ENCODE data around the gene TSPAN18. TPM values are rescaled to one million over a fixed set of nuclear protein-coding genes. Genes with fewer than 3 reads are reported as not detected.

Gene TSPAN18
- total RNA-seq, 1 donor from 2014 or later = 31.7 TPM

DNA sequence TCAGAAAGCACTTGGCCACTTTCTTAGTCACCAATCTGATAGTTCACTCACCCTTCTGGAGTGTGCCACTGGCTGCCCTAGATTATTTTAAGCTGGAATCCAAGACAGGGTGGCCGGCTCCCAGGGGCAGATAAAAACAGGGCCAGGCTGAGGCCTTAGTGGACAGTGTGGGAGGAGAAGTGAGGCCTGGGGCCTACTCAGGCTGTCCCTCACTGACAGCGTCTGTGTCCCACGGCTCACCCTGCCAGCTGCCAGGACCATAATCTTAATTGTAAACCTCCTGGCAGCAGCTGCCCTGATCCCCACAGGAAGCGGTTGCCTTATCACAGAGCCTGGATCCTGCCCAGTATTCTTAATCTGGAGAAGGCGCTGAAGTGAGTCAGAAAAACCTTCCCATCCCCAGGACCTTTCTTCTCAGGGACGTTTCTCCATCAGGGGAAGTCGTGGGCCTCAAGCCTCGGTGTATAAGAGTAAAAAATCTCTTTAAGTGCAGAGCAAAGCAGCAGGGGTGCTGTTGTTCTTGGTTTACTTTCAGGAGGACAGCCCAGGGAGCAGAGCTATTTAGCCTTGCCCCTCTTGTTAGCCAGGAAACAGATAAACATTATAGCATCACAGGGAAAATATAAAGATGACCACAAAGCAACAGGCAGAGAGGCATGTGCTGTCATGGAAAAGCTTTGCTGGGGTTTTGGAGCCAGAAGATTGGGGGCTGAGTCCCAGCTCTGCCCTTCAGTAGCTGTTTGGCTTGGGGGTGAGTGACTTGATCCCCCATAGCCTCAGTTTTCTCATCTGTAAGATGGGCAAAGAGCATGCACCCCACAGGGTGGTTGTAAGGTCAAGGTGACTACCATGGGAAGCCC lies 39.6 kb downstream of the TSPAN18 start:
- H3K9me3 ChIP-seq (ENCODE audit: insufficient read depth, low read depth, low read length) = no peaks in the 10 kb centered on the region
- peak overlapping the region; percentile 65 for H3K27ac ChIP-seq (ENCODE audit: low read depth, low read length)
- H3K36me3 Mint-ChIP-seq (ENCODE audit: low read depth, unreplicated experiment) = peaks cover 11% of the 10 kb centered on the region
- no peaks in the 10 kb centered on the region for H3K27me3 Mint-ChIP-seq (ENCODE audit: low read depth, unreplicated experiment)
- H3K9ac ChIP-seq (ENCODE audit: low read length) = peak overlapping the region; percentile 57
- no peak overlapping the region for H2AFZ ChIP-seq (ENCODE audit: low read depth, low read length)
- peak overlapping the region; percentile 51 for H3K4me2 ChIP-seq (ENCODE audit: low read length)
- H3K36me3 ChIP-seq (ENCODE audit: insufficient read depth, low read length) = no peaks in the 10 kb centered on the region
- H3K27me3 ChIP-seq (ENCODE audit: insufficient read depth, low read length) = no peaks in the 10 kb centered on the region
- TF ChIP-seq, protein P1, sequence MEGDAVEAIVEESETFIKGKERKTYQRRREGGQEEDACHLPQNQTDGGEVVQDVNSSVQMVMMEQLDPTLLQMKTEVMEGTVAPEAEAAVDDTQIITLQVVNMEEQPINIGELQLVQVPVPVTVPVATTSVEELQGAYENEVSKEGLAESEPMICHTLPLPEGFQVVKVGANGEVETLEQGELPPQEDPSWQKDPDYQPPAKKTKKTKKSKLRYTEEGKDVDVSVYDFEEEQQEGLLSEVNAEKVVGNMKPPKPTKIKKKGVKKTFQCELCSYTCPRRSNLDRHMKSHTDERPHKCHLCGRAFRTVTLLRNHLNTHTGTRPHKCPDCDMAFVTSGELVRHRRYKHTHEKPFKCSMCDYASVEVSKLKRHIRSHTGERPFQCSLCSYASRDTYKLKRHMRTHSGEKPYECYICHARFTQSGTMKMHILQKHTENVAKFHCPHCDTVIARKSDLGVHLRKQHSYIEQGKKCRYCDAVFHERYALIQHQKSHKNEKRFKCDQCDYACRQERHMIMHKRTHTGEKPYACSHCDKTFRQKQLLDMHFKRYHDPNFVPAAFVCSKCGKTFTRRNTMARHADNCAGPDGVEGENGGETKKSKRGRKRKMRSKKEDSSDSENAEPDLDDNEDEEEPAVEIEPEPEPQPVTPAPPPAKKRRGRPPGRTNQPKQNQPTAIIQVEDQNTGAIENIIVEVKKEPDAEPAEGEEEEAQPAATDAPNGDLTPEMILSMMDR (IDR thresholded peaks at IDR 0.05; ENCODE audit: insufficient read depth, low read depth, low read length) = no peak
- H3K4me1 Mint-ChIP-seq (ENCODE audit: low read depth, unreplicated experiment) = peaks cover 22% of the 10 kb centered on the region
- H3K4me3 Mint-ChIP-seq (ENCODE audit: unreplicated experiment) = no peak overlapping the region
- peak overlapping the region; percentile 91 for H3K27ac Mint-ChIP-seq (ENCODE audit: unreplicated experiment)
- FAIRE-seq = peak; percentile 63
- DNase-seq (ENCODE audit: low read depth) = peak; percentile 90
- no peaks in the 10 kb centered on the region for H3K79me2 ChIP-seq (ENCODE audit: insufficient read depth, low read length)
- H4K20me1 ChIP-seq (ENCODE audit: insufficient read depth, low read length) = no peaks in the 10 kb centered on the region
- peaks cover 9% of the 10 kb centered on the region for H3K9me3 Mint-ChIP-seq (ENCODE audit: unreplicated experiment)
- peaks cover 29% of the 10 kb centered on the region for H3K4me1 ChIP-seq (ENCODE audit: insufficient read depth, low read length)
- no peak overlapping the region for H3K4me3 ChIP-seq (ENCODE audit: insufficient read depth, low read depth, low read length)

DNA sequence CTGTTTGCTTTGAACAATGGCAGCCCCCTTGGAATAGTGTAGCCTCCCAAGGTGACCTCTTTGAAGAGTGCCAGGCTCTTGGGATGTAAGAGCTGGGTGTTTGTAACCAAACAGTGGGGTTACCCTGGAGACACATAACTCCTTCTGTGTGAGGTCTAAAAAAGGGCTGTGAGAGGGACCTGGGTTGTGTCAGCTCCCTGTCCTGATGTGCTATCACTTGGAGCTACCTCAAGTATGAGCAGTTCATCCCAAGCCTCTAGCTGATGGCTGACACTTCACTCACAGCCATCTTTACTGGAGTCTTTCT lies 40.2 kb downstream of the TSPAN18 start:
- Histone ChIP-seq H3K27me3 (ENCODE audit: insufficient read depth, low read length) (no peaks in the 10 kb centered on the region), H3K4me2 (ENCODE audit: low read length) (peak overlapping the region; percentile 51), H3K27ac (ENCODE audit: low read depth, low read length) (peak overlapping the region; percentile 65), H3K4me3 (ENCODE audit: insufficient read depth, low read depth, low read length) (no peak overlapping the region), H3K79me2 (ENCODE audit: insufficient read depth, low read length) (no peaks in the 10 kb centered on the region), H3K36me3 (ENCODE audit: insufficient read depth, low read length) (no peaks in the 10 kb centered on the region), H3K9ac (ENCODE audit: low read length) (peak overlapping the region; percentile 57), H3K9me3 (ENCODE audit: insufficient read depth, low read depth, low read length) (no peaks in the 10 kb centered on the region), H4K20me1 (ENCODE audit: insufficient read depth, low read length) (no peaks in the 10 kb centered on the region), H3K4me1 (ENCODE audit: insufficient read depth, low read length) (peaks cover 28% of the 10 kb centered on the region), H2AFZ (ENCODE audit: low read depth, low read length) (no peak overlapping the region)
- Mint-ChIP-seq H3K4me1 (ENCODE audit: low read depth, unreplicated experiment) (peaks cover 18% of the 10 kb centered on the region), H3K4me3 (ENCODE audit: unreplicated experiment) (no peak overlapping the region), H3K9me3 (ENCODE audit: unreplicated experiment) (peaks cover 9% of the 10 kb centered on the region), H3K27ac (ENCODE audit: unreplicated experiment) (no peak overlapping the region), H3K27me3 (ENCODE audit: low read depth, unreplicated experiment) (no peaks in the 10 kb centered on the region), H3K36me3 (ENCODE audit: low read depth, unreplicated experiment) (peaks cover 11% of the 10 kb centered on the region)
- FAIRE-seq (no peak), DNase-seq (ENCODE audit: low read depth) (peak; percentile 31)
- no peak for TF ChIP-seq EZH2 (IDR thresholded peaks at IDR 0.05; ENCODE audit: insufficient read depth, low read length)
- TF ChIP-seq, protein P1 (IDR thresholded peaks at IDR 0.05; ENCODE audit: insufficient read depth, low read depth, low read length) = no peak

GRCh38 chr11:44767421-44767820 lies 40.7 kb downstream of the TSPAN18 start:
- Mint-ChIP-seq H3K27ac (ENCODE audit: unreplicated experiment) (no peak overlapping the region), H3K4me1 (ENCODE audit: low read depth, unreplicated experiment) (peaks cover 18% of the 10 kb centered on the region), H3K36me3 (ENCODE audit: low read depth, unreplicated experiment) (peaks cover 11% of the 10 kb centered on the region), H3K9me3 (ENCODE audit: unreplicated experiment) (peaks cover 9% of the 10 kb centered on the region), H3K27me3 (ENCODE audit: low read depth, unreplicated experiment) (no peaks in the 10 kb centered on the region), H3K4me3 (ENCODE audit: unreplicated experiment) (no peak overlapping the region)
- Histone ChIP-seq H4K20me1 (ENCODE audit: insufficient read depth, low read length) (no peaks in the 10 kb centered on the region), H3K9me3 (ENCODE audit: insufficient read depth, low read depth, low read length) (no peaks in the 10 kb centered on the region), H3K4me3 (ENCODE audit: insufficient read depth, low read depth, low read length) (no peak overlapping the region), H3K27me3 (ENCODE audit: insufficient read depth, low read length) (no peaks in the 10 kb centered on the region), H3K4me2 (ENCODE audit: low read length) (peak overlapping the region; percentile 51), H3K79me2 (ENCODE audit: insufficient read depth, low read length) (no peaks in the 10 kb centered on the region), H2AFZ (ENCODE audit: low read depth, low read length) (no peak overlapping the region), H3K36me3 (ENCODE audit: insufficient read depth, low read length) (no peaks in the 10 kb centered on the region), H3K4me1 (ENCODE audit: insufficient read depth, low read length) (peaks cover 28% of the 10 kb centered on the region), H3K27ac (ENCODE audit: low read depth, low read length) (peak overlapping the region; percentile 65), H3K9ac (ENCODE audit: low read length) (peak overlapping the region; percentile 57)
- no peak for TF ChIP-seq EZH2 (IDR thresholded peaks at IDR 0.05; ENCODE audit: insufficient read depth, low read length)
- TF ChIP-seq, protein P1 (IDR thresholded peaks at IDR 0.05; ENCODE audit: insufficient read depth, low read depth, low read length) = no peak
- DNase-seq (ENCODE audit: low read depth) = peak; percentile 48
- FAIRE-seq = peak; percentile 34
